GM12872 (cell line): ENCODE data around the gene PEAR1.

Source experiments
- CTCF ChIP-seq: IDR thresholded peaks from 3 replicates; pipeline ENCODE4 v1.5.1; 2011; ENCODE audit warnings: low read depth, mild to moderate bottlenecking, low read length, moderate library complexity; ENCODE audit not compliant: insufficient read depth

PEAR1 gene

GRCh38 chr1:156956333-156956732, 62.8 kb downstream of the PEAR1 start:
- TF ChIP-seq CTCF = no peak

GRCh38 chr1:156957634-156958033, 64.1 kb downstream of the PEAR1 start:
- TF ChIP-seq CTCF = no peak

- TF ChIP-seq CTCF = no peak
Observed at GRCh38 chr1:156958247-156958714, 64.8 kb downstream of the PEAR1 start.

- TF ChIP-seq CTCF = no peak
Observed at GRCh38 chr1:156959414-156959813, 65.9 kb downstream of the PEAR1 start.

- TF ChIP-seq CTCF = no peak
Observed at GRCh38 chr1:156959925-156960324, 66.4 kb downstream of the PEAR1 start.

- peak; percentile 60 for TF ChIP-seq CTCF
Observed at GRCh38 chr1:156961709-156962108, 68.2 kb downstream of the PEAR1 start.

- TF ChIP-seq CTCF = no peak
Observed at GRCh38 chr1:156963621-156964020, 70.1 kb downstream of the PEAR1 start.

- no peak for TF ChIP-seq CTCF
Observed at GRCh38 chr1:156964441-156964840, 70.9 kb downstream of the PEAR1 start.
